Ovary (tissue), 3 donors: Measurements from ENCODE around the gene CTAGE9.

Experiments
- POLR2A ChIP-seq: fragments of 450-650 bp; IDR thresholded peaks from one replicate; pipeline ENCODE4 v1.6.1; 2017; ENCODE audit warnings: antibody characterized with exemption, mild to moderate bottlenecking, moderate library complexity
- TF ChIP-seq, protein P1 (sequence below), 3 donors: fragments of 450-650 bp in 2 of 3; fragments of 200-600 bp in 1 of 3; IDR thresholded peaks; one replicate each; pipeline versions ENCODE4 v1.5.1 to v1.8.0; 2016 to 2022; ENCODE audit warnings: antibody characterized with exemption in 3 of 3, mild to moderate bottlenecking in 1 of 3
- donor health status: DM: no; HTN: no; CAD: no.

DNA sequence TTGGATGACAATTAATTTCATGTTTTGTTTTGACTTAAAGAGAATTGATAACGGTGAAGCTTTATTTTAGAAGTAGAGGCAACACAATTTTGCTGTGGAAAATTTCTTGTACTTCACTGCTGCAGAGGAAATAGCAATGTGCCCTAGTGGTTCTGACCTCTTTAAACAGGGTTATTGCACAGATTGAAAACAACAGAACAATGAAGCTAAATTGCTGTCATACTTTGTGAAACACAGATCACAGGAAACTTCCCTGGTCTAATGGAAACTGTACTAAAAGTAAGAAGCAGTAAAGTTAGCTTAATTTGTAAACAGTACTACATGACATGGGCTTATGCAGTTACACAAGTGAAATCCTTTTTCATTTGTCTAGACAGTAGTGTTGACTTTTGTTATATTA, 40.9 kb downstream of the CTAGE9 start:
- TF ChIP-seq, protein P1, sequence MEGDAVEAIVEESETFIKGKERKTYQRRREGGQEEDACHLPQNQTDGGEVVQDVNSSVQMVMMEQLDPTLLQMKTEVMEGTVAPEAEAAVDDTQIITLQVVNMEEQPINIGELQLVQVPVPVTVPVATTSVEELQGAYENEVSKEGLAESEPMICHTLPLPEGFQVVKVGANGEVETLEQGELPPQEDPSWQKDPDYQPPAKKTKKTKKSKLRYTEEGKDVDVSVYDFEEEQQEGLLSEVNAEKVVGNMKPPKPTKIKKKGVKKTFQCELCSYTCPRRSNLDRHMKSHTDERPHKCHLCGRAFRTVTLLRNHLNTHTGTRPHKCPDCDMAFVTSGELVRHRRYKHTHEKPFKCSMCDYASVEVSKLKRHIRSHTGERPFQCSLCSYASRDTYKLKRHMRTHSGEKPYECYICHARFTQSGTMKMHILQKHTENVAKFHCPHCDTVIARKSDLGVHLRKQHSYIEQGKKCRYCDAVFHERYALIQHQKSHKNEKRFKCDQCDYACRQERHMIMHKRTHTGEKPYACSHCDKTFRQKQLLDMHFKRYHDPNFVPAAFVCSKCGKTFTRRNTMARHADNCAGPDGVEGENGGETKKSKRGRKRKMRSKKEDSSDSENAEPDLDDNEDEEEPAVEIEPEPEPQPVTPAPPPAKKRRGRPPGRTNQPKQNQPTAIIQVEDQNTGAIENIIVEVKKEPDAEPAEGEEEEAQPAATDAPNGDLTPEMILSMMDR (IDR thresholded peaks at IDR 0.05): no peak
- TF ChIP-seq POLR2A: no peak
